ENCODE data around the gene VASP.

- no peak for TF ChIP-seq EZH2 (IDR thresholded peaks at IDR 0.05)
- TF ChIP-seq, protein P1, sequence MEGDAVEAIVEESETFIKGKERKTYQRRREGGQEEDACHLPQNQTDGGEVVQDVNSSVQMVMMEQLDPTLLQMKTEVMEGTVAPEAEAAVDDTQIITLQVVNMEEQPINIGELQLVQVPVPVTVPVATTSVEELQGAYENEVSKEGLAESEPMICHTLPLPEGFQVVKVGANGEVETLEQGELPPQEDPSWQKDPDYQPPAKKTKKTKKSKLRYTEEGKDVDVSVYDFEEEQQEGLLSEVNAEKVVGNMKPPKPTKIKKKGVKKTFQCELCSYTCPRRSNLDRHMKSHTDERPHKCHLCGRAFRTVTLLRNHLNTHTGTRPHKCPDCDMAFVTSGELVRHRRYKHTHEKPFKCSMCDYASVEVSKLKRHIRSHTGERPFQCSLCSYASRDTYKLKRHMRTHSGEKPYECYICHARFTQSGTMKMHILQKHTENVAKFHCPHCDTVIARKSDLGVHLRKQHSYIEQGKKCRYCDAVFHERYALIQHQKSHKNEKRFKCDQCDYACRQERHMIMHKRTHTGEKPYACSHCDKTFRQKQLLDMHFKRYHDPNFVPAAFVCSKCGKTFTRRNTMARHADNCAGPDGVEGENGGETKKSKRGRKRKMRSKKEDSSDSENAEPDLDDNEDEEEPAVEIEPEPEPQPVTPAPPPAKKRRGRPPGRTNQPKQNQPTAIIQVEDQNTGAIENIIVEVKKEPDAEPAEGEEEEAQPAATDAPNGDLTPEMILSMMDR (IDR thresholded peaks at IDR 0.05) = no peak
Observed at GRCh38 chr19:45505151-45505995, 1.9 kb upstream of the VASP start.

All from neural progenitor cell (in vitro differentiated cells).